Activated naive CD4-positive, alpha-beta T cell (primary cell): Measurements from ENCODE around the gene ANAPC2.

Source experiments
- DNase-seq, 4 experiments: peaks; one replicate each; lab custom pipeline; 2025; lab: John Stamatoyannopoulos, UW

The ANAPC2 gene

DNA sequence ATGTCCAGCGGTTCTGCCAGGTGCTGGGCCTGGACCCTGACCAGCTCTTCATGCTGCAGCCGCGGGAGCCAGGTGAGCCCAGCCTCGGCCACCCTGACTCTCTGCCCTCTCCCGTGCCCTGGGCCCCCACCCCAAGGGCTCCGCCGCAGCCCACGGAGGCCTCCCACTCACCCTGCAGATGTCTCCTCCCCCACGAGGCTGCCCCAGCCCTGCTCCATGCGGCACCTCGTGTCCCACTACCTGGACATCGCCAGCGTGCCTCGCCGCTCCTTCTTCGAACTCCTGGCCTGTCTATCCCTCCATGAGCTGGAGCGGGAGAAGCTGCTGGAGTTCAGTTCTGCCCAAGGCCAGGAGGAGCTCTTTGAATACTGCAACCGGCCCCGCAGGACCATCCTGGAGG is 26.3 kb upstream of the ANAPC2 start:
- DNase-seq, result no peak

DNA sequence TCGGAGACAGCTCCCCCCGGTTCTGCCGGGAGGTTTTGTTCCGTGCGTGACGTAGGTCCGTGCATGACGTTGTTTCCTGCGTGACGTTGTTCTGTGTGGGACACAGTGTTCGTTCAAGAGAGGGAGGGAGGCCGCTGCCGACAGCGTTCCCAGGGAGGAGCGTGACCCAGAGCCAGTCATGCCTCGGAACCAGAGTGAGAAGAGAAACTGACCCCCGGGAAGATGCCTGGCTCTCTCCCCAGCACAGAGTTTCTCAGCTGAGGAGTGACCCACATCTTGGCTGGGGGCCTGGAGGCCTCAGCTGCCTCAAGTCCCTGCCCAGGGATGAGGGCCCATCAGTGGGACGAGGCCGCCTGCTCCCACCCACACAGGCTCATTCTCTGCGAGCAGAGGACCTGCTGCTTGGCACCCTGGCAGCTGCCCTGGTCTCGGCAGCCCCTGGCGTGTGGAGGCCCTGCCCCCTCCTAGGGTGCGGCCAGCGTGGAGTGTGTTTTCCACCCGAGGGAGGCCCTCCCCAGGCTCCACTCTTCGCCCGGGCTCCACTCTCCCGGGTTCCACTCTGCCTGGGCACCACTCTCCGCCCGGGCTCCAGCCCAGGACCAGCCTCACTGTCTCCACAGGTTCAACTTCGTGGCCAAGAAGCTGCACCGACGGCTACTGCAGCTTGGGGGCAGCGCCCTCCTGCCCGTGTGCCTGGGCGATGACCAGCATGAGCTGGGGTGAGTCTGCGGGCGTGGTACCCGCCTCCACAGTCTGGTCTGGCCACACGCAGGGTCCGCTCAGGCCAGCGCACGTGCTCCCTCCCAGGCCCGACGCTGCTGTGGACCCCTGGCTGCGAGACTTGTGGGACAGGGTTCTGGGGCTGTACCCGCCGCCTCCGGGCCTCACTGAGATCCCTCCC is 25.1 kb upstream of the ANAPC2 start:
- DNase-seq, result no peak

DNA sequence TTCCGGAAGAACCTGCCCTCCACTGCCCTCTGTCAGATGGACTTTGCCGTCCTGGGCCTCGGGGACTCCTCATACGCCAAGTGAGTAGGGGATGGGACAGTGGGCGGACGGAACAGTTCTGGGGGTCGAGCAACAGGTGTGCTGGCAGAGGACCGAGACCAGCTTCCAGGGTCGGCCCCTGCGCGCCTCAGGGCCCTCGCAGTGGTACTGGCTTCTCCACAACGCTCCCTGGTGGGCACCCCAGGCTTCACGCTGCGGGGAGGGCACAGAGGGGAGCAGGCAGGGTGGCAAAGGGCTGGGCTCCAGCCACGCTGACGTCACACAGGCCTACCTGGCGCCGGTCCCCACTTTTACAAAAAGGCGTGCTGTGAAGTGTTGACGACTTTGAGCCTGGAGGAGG is 24.2 kb upstream of the ANAPC2 start:
- DNase-seq, result no peak

DNA sequence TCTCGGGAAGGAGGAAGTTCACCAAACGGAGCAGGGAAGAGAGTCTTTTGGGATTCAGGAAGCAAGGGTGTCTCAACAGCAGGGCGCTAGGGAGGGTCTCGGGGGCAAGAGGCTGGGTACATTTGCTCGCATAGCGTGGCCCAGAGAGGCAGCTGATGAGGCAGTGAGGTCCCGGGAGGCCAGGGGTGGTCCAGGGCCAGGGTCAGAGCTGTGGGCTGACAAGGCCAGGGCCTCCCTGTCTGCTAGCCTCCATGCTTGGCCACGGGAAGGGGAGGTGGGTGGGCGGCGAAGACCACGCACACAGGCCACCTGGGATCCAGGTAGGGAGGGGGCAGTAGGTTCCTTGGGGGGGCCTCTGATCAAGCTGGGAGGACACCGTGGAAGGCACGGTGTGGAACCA is 23.2 kb upstream of the ANAPC2 start:
- DNase-seq, result no peak

DNA sequence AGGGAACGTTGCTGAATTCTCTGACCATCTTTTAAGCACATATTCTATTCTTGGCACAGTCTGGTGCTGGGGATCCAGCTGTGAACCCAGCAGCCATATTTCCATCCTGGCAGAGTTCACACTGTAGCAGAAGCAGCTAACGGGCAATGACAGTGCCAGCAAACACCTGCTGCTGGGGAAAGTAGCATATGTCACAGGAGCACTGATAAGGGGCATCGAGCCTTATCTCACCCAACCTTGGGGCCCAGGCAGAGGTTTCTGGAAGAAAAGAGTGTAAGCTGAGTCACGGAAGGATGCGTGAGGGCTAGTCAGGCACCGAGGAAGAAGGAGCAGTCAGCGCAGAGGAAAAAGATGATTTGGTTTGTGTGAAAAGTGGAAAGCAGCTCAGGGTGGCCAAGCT is 18.2 kb upstream of the ANAPC2 start:
- DNase-seq, result no peak

DNA sequence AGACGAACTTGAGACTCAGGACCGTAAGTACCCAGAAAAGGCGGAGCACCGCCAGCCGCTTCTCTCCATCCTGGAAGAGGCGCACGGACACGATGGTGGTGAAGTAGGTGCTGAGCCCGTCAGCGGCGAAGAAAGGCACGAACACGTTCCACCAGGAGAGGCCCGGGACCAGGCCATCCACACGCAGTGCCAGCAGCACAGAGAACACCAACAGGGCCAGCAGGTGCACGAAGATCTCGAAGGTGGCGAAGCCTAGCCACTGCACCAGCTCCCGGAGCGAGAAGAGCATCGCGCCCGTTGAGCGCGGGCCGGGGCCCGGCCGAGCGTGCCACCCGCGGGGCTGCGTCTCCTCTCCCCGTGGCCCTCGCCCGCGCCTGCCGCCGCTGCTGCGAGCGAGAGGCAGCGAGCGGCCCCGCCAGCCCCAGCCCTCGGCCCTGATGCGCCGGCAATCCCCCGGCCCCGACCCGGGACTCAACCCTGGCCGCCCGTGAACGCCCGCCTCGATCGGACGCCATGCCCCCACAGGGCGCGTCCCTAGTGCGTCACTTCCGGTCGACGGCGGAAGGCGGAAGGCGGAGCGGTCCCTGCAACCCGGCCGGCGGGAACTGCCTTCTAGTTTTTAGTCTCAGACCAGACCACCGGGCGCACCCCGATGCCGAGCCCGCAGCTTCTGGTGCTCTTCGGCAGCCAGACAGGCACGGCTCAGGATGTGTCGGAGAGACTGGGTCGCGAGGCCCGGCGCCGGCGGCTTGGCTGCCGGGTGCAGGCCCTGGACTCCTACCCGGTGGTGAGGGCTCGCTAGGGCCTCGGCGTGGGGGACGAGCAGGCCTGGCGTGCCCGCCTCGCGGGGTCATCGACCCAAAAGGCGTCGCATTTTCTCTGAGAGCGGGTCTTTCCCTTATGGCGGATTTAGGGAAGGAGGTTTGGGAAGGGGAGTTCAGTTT is 17.0 kb upstream of the ANAPC2 start, which contains the start of the genes NDOR1 and TMEM203:
Gene NDOR1 (plus strand): TSS at position 575 of the 944 bp plus-strand sequence. CDS start 78 bp downstream, at position 653.
Gene TMEM203 (minus strand): TSS at position 523 of the 944 bp plus-strand sequence. CDS start 234 bp downstream, at position 289.
- DNase-seq, result peak; percentile 85 to 92 (median 89)

DNA sequence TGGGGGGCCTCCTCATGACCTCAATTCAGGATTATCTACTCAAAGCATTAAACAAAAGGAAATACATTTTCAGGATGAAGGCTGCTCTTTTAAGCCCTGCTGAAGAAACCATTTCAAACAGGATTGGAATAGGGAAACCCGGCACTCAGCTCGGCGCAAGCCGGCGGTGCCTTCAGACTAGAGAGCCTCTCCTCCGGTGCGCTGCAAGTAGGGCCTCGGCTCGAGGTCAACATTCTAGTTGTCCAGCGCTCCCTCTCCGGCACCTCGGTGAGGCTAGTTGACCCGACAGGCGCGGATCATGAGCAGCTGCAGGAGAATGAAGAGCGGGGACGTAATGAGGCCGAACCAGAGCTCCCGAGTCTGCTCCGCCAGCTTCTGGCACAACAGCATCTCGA is 16.4 kb upstream of the ANAPC2 start:
- no peak for DNase-seq

DNA sequence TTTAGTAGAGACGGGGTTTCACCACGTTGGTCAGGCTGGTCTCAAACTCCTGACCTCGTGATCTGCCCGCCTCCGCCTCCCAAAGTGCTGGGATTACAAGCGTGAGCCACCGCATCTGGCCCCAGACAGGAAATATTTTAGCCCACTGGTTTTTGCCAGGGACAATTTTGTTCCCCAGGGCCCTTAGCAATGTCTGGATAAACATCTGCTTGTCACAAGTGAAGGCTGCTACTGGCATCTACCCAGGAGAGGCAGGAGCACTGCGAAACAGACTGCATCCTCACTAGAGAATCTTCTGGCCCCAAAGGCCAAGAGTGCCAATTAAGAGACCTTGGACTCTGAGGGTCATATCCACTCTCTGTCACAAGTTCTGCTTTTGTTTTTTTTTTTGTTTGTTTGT is 14.6 kb upstream of the ANAPC2 start:
- no peak for DNase-seq

DNA sequence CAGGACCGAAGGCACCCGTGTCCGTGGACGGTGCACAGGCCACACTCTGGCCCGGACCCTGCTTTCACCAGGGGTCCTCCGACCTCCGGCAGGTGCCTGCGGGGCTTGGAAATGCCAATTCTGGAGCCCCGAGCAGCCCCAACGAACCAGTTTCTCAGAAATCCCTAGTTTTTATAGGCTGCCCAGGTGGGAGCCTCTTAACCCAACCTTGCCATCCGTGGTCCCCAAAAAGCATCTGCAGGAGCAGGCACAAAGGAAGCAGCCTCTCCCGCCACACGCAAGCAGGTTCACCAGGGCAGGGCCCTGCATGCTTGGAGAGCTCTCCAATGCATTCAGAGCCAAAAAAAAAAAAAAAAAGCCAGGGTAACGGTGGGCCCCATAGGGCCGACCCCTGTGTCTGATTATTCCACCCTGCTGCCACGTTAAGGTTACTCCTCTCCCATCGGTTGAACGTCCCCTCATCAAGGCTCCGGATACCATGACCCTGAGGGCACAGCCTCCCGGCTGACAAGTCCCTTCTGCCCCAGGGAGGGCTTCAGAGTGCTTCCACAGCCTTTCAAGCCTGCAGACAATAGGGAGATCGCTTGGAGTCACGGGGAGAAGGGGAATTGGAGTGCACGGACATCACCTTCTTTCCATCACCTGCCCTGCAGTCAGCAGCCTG is 13.0 kb upstream of the ANAPC2 start:
- no peak for DNase-seq

DNA sequence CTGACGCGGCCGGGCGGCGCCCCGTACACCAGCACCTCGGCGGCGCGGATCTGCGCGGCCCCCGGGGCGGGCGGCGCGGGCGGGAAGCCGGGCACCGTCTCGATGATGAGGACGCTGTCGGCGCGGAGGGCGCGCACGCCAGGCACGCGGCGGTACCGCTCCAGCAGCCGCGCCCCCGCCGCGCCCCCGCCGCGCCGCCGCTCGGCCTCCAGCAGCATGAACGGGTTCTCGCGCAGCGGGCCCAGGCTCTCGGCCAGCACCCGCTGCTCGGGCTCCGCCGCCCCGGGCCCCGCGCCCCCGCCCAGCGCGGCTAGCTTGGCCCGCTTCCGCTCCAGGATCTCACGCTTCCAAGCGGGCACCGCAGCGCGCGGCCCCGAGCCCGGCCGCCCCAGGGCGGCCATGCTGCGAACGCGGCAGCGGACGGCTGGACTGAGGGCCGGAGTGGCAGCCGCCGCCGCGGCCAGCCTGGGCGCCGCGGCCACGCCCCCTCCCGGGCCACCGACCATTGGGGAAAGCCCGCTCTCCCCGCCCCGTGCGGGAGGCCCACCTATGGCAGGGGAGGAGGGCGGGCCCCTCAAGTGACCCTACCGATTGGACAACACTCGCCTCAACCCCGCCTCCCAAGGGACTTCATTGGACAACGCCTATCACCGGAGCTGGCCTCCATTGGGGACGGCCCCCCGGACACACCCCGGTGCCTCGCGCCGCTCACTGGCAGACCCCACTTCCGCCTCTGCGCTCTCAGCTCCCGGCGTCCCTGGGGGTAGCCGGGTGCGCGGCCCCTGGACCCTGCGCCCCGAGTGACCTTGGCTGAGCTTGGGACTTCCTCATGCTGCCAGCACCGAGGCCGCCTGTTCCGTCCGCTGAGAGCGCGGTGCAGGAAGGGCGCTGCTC is 12.2 kb upstream of the ANAPC2 start, which contains the start of gene TPRN:
Gene TPRN (minus strand): TSS at position 431 of the 894 bp plus-strand sequence. CDS start 30 bp downstream, at position 401.
- peak; percentile 91 to 96 (median 93) for DNase-seq

DNA sequence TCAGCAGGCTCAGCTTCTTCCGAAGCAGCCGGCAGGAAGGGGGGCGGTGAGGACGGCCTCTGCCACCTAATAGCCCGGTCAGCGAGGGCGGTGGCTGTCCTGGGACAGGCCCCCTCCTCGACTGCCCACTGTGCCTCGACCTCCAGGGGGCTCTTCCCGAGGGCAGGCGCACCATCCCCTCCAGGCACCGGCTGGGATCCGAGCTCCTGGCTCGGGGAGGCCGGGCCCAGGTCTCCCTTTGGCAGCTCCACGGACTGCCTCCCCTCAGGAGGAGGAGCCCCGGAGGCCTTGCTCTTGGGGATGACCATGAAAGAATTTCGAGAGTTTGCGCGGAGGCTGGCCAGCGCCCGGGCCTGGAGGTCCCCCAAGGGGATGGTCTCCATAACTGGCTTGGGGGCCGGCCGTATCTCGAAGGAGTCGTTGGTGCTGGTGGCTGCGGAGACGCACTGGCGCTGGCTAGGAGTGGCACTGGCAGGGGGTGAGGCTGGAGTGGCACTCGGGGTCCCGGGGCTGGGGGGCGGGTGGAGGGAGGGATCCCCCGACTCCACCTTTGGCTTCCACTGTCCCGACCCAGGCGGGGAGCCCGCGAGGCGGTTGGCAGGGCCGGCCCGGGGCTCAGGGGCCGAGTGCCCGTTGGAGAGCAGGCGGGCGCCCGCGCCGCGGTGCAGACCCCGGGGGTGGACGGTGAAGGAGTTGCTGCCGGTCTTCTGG is 11.2 kb upstream of the ANAPC2 start:
- DNase-seq, result no peak

DNA sequence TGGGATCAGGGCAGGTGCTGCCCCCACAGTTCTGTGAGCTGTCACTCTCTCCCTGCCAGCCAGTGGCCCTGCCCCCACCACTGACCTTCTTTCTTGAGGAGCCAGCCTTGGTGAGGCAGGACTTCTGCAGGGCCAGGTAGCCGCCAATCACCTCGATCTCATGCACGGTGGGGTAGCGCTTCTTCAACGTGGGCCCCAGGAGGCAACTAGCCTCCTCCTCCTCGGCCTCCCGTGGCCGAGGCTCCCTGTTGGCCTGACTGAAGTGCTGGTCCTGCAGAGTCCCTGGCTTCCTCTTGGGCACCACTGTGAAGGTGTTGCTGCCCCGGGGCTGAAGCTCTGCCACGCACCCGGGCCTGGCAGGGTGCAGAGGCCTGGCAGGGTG is 10.5 kb upstream of the ANAPC2 start:
- no peak for DNase-seq

DNA sequence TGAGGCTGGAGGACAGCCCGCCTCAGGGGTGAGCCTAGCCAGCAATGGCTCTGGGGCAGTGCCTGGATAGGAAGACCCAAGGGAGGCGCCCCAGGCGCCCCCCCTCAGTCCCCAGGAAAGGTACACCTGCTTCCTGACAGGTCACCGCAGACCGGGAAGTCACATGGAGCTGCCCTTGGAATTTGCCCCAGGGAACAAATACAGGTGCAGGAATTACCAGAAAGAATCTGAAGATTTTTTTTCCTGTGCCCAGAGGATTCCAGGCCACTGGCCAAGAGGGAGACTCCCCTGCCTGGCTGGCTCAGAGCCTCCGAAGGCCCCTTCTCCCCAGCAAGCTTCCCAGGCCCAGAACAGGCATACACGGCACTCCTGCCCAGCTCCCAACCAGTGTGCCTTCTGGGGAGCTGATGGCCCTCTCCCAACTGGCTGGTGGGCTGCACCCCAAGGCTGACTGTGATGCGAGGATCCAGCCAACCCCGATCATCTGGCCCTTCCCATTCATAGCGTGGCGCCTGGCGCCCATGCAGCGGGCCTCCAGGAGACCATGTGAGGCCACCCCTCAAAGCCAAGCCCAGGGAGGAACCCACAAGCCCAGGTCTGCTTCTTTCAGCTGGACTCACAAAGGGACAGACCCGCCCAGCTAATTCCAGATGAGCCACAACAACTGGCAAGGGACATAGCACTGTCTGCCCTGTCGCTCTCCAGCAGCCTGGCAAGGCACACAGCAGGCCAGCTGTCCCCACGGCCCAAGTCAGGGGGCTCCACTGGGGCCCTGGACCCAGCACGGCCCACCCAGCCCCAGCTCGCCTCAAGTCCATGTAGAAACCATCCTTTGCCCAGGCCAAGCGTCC is 9.9 kb upstream of the ANAPC2 start:
- DNase-seq, result no peak

DNA sequence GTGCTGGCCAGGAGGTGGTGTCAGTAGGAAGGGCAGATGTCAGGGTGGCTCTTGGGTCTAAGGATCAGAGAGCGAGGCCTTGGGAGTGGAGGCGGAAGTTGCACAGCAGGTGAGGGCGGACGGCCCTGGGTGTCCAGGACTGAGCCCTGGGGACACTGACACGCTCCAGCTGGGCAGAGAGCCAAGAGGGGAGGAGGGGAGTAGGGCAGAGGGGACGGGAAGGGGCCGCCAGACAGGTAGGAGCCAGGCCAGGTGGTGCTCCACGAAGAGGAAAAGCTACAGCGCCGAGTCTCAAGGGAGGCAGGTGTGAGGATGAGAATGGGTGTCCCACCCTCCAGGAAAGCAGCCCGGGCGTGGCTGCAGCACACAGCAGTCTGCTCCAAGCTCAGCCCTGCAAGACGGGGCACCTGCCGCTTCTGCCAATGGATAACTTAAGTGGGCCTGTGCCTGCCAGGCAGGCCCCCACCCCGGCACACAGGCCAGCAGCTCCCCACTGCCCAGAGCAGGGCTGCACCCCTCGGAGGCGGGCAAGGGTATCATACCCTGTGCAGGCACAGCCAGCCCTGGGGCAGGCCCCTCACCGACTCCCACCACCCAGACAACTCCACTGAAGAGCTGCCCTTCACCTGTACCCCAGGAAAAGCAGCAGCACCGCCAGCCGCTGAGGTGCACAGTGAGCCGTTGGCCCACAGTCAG is 7.3 kb upstream of the ANAPC2 start:
- DNase-seq, result no peak

DNA sequence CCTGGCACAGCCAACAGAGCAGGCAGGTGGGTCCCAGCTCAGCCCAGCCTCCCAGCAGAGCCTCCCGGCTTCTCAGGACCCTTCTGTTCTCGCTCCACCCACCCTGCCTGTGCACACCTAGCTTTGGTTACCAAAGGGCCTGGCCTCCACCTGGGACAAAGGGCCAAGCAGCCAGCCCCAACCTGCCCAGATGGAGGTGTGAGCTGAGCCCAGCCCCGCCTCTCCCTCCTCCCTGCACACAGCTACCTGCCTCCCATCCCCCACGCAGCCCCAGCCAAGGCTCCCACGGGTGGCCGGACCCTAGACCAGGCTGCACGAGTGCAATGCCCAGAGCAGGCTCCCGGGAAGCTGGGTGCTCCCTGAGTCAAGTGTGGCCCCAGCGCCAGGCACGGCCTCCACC is 6.5 kb upstream of the ANAPC2 start:
- no peak for DNase-seq

DNA sequence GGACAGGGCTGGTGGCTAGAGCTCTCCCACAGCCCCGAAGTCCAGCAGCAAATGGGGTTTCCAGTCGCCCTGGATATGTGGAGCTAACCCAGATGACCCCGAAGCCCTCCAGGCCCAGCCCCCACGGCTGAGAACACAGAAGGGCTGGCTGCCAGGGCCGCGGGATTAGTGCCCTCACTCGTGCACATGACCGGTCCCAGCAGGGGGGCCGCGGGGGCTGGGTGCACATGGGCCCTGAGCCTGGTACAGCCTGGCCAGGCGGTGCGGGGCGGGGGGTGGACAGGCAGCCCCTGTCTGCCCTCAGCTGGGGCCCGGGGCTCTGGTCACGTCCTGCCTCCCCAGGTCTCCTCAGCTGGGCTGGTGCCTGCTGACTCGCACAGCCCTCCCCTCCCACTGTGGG is 6.0 kb upstream of the ANAPC2 start:
- no peak for DNase-seq

DNA sequence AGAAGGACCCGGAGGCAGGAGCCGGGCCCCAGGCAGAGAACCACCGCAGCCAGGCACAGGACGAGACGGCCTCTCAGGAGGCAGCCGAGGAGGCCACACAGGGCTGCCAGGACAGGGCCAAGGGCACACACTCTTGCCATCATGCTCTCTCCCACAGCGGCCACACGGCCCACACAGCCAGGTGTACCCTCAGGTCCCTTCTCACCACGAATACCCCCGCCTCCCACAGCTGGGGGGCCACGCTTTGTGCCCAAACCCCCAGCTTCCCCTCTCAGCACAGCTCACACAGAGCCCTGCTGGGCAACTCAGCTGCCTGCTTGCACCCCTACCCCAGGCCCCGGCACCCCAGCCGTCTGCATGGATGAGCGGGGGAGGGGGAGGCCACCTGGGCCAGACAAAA is 5.4 kb upstream of the ANAPC2 start:
- DNase-seq, result no peak

DNA sequence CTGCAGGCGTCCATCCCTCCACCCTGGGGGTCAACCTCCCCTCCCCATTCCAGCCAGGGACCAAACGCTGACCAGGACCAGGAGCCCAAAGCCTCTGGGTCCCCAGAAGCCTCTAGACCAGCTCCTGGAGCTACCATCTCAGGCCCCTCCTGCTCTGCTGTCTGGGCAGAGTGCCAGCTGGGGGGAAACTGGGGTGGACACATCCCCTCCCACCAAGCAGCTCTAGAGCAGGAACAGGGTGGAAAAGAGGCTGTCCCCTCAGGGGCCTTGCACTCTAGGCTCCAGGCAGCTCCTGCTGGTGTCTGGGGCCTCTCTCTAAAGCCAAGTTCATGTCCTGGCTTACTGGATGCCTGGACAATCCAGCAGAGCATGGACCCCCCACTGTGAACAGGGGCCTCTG is 4.5 kb upstream of the ANAPC2 start:
- no peak for DNase-seq

DNA sequence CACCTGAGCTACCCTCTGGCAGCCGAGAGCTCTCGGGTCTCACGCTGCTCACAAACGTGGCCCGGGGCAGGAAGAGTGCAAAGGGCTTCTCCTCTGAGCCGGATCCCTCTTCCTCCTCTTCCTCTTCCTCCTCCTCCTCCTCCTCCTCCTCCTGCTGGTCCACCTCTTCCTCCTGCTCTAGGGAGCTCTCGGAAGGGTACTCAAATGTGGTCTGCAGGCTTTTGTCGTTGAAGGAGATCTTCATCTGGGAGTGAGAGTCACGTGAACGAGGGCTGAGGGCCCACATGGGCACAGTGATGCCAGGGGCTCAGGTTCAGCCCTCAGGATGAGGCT is 4.1 kb upstream of the ANAPC2 start:
- no peak for DNase-seq
